Peyer's patch (tissue), 4 donors: Measurements from ENCODE around the gene COL27A1. TPM values are rescaled to one million over a fixed set of nuclear protein-coding genes. Genes with fewer than 3 reads are reported as not detected.

Experiments used
- DNase-seq, 3 donors: peaks; one replicate each; pipeline ENCODE4 v3.0.0-alpha.2; 2017 to 2019
- H3K27ac ChIP-seq, 4 donors: fragments of 200-600 bp; sonication (generic); one replicate each; pipeline ENCODE4 v1.5.1; 2016 to 2019
- H3K27me3 ChIP-seq, 2 donors: fragments of 200-600 bp; sonication (generic); one replicate each; pipeline ENCODE4 v1.5.1; 2019
- H3K36me3 ChIP-seq, 3 donors: fragments of 200-600 bp; sonication (generic); one replicate each; pipeline ENCODE4 v1.5.1; 2016 to 2019
- H3K4me1 ChIP-seq, 4 donors: fragments of 200-600 bp; sonication (generic); one replicate each; pipeline ENCODE4 v1.5.1; 2016 to 2019
- H3K4me3 ChIP-seq, 4 donors: fragments of 200-600 bp; sonication (generic); 1 replicate in 3 of 4; 2 replicates in 1 of 4; pipeline ENCODE4 v1.5.1; 2016 to 2019; ENCODE audit warnings: mild to moderate bottlenecking in 1 of 4
- H3K9me3 ChIP-seq, 4 donors: fragments of 200-600 bp; sonication (generic); one replicate each; pipeline ENCODE4 v1.5.1; 2016 to 2019; ENCODE audit warnings: mild to moderate bottlenecking in 1 of 4
- CTCF ChIP-seq, 6 experiments: fragments of 450-650 bp in 4 of 6; fragments of 200-600 bp in 2 of 6; sonication (generic) in 1 of 6; IDR thresholded peaks; one replicate each; pipeline ENCODE4 v1.5.1; 2017 to 2019; ENCODE audit warnings: antibody characterized with exemption in 6 of 6, mild to moderate bottlenecking in 3 of 6, moderate library complexity in 1 of 6
- POLR2A ChIP-seq, 2 donors: fragments of 450-650 bp; IDR thresholded peaks; one replicate each; pipeline ENCODE4 v1.5.1; 2017; ENCODE audit warnings: antibody characterized with exemption in 2 of 2, mild to moderate bottlenecking in 2 of 2, moderate library complexity in 2 of 2
- total RNA-seq, 4 donors: library from RNA; depleted of rRNA; stranded (reverse); fragments of >200 nt; gene quantifications; one replicate each; pipeline ENCODE4 v1.1.0, GENCODE V29; 2016

COL27A1 gene
- total RNA-seq, 4 donors from 2014 or later, result 5.8 to 23.1 (median 7.2) TPM

DNA sequence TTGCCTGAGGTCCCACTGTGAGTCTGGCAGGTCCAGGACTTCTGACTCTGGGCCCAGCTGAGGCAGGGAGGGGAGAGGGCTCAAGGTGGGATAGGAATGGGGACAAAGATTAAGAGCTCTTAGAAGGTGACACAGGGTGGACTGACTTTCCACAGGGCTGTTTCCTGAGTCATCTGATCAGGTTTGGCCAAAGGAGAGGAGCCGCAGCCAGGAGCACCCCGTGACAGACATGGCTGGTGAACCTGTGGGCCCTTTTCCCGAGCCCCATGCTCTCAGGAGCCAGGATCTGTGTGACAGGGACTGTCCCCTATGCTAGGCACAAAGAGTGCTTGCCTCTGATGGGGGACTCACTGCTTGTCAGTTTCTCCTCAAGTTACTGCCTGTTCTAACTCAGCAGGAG is 37.8 kb downstream of the COL27A1 start:
- H3K4me1 ChIP-seq, result no peaks in the 10 kb centered on the region
- H3K27me3 ChIP-seq, result no peaks in the 10 kb centered on the region
- no peaks in the 10 kb centered on the region for H3K36me3 ChIP-seq
- no peak for DNase-seq
- H3K27ac ChIP-seq, result no peak overlapping the region
- H3K4me3 ChIP-seq, result no peak overlapping the region
- TF ChIP-seq CTCF (IDR thresholded peaks at IDR 0.05) (no peak), POLR2A (IDR thresholded peaks at IDR 0.05) (no peak)
- H3K9me3 ChIP-seq, result peaks cover 0 to 7% (median 1%) of the 10 kb centered on the region in 4 donors

DNA sequence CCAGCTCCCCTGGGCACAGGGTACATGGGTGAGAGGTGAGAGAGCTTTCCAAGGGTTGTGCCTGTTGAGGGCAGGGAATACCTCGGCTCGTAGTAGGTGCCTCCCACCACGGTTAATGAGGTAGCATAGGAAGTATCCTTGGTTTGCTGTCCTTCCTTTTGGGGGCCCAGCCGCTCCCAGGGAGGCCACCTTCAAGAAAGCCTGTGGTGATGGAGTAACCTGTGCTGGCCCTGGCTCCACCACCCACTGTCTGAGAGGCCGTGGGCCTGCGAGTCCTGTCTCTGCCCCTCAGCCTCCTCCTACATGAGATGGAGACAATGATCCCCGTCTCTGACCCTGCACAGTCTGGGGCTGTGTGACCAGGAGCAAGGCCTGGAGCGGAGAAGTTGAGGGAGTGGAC is 40.8 kb downstream of the COL27A1 start:
- Histone ChIP-seq H3K36me3 (no peaks in the 10 kb centered on the region), H3K27ac (no peak overlapping the region), H3K9me3 (no peaks in the 10 kb centered on the region), H3K4me3 (no peak overlapping the region), H3K27me3 (no peaks in the 10 kb centered on the region), H3K4me1 (no peaks in the 10 kb centered on the region)
- no peak for TF ChIP-seq POLR2A (IDR thresholded peaks at IDR 0.05)
- no peak for TF ChIP-seq CTCF (IDR thresholded peaks at IDR 0.05)
- DNase-seq, result no peak

GRCh38 chr9:114196979-114197622 is 41.8 kb downstream of the COL27A1 start:
- no peak for DNase-seq
- H3K9me3 ChIP-seq, result no peaks in the 10 kb centered on the region
- no peak overlapping the region for H3K4me3 ChIP-seq
- no peaks in the 10 kb centered on the region for H3K27me3 ChIP-seq
- H3K36me3 ChIP-seq, result no peaks in the 10 kb centered on the region
- H3K4me1 ChIP-seq, result no peaks in the 10 kb centered on the region
- TF ChIP-seq POLR2A (IDR thresholded peaks at IDR 0.05) (no peak), CTCF (IDR thresholded peaks at IDR 0.05) (no peak)
- H3K27ac ChIP-seq, result no peak overlapping the region

DNA sequence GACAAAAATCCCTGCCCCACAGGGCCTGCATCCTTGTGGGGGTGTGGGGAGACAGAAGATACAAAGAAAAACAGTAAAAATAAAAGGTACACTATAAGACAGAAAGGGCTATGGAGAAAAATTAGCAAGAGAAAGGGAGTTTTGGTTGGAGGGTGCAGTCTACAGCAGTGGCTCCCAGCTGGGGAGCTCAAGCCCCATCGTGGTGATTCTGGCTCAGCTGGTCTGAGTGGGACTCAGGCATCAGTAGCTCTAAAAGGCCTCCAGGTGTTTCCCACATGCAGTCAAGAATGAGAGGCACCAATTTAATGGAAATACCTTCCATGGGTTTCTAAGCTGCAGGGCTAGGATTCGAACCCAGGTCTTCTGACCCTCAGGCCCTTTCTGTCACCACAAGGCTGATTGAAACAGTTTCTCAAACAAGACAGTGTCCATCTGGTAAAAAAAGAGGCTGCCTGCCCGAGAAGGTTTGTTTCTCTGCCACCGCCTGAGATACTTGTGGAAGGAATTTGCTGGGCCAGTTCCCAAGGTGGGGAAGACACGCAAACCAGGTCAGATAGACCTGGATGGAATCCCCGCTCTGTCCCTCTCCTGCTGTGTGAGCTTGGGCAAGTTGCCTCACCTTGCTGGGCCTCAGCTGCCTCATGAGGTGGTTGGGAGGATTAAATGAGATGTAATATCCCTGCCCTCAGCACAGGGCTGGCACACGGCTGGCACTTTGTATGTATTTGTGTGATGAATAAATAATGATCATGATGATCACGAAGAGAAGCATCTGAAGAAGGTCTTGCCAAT is 43.1 kb downstream of the COL27A1 start:
- no peak for DNase-seq
- no peaks in the 10 kb centered on the region for H3K9me3 ChIP-seq
- H3K27ac ChIP-seq, result no peak overlapping the region
- H3K4me3 ChIP-seq, result no peak overlapping the region
- no peaks in the 10 kb centered on the region for H3K4me1 ChIP-seq
- H3K27me3 ChIP-seq, result no peaks in the 10 kb centered on the region
- no peaks in the 10 kb centered on the region for H3K36me3 ChIP-seq
- no peak for TF ChIP-seq CTCF (IDR thresholded peaks at IDR 0.05)
- no peak for TF ChIP-seq POLR2A (IDR thresholded peaks at IDR 0.05)

DNA sequence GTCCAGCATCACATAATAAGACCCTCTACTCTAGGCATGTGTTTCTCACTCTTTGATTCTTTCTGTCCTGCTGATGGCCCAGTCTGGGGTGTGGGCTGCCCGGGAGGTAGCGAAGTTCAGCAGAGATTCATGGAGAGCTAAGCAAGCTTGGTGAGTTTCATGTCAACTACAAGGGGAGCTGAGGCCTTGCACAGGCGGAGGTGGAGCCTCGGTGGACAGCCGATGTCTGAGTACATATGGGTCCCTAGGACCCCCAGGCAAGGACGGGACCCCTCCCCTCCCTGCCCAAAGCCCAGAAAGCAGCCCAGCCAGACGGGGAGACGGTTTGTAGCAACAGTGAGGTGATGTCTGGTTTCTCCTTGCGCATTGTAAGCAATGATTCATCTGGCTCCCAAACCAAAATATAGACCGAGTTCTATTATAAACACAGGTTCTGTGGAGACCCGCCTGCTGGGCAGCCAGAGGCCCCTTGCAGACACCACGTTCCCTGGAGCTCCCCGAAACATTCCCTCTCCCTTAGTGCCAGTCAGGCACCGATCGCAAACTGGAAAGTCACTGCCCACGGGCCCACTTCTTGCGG is 45.5 kb downstream of the COL27A1 start:
- DNase-seq, result no peak
- TF ChIP-seq POLR2A (IDR thresholded peaks at IDR 0.05) (no peak), CTCF (IDR thresholded peaks at IDR 0.05) (no peak)
- Histone ChIP-seq H3K36me3 (no peaks in the 10 kb centered on the region), H3K4me1 (no peaks in the 10 kb centered on the region), H3K27ac (no peak overlapping the region), H3K9me3 (no peaks in the 10 kb centered on the region), H3K27me3 (no peaks in the 10 kb centered on the region), H3K4me3 (no peak overlapping the region)
